HCT116 (cell line): ENCODE measurements around the gene DOCK1. TPM values are rescaled to one million over a fixed set of nuclear protein-coding genes. Genes with fewer than 3 reads are reported as not detected.

ENCODE experiments used
- ATAC-seq: fragments of 200-7000 bp; cut with Tn5 transposase; 2 replicates; pipeline ENCODE4 v1.9.1; 2020; ENCODE audit warnings: mild to moderate bottlenecking, moderate library complexity
- BruUV-seq: library from RNA; stranded (reverse); fragments of 400-500 nt; replicated peaks from 2 replicates; lab custom pipeline; 2021; lab: Mats Ljungman, UMichigan
- CTCF ChIA-PET: fragments of 300-600 bp; sonication (Branson Sonifier 250); formaldehyde crosslinking; loops from one replicate; lab custom pipeline; 2021; ENCODE audit warnings: antibody characterized with exemption; lab: Charles Lee
- POLR2A ChIA-PET: fragments of 300-600, 350-600 bp; sonication (Branson Sonifier 250); formaldehyde crosslinking; loops from one replicate; lab custom pipeline; 2021; ENCODE audit warnings: antibody characterized with exemption; lab: Charles Lee
- RAD21 ChIA-PET, 2 experiments: fragments of 300-600 bp; sonication (Branson Sonifier 250); formaldehyde crosslinking; loops; one replicate each; lab custom pipeline; 2023; ENCODE audit warnings: low total read pairs in 2 of 2; ENCODE audit not compliant: uncharacterized antibody in 2 of 2, unreplicated experiment in 2 of 2, low non-redundant PET in 1 of 2; lab: Charles Lee
- DNase-seq: peaks from one replicate; pipeline ENCODE4 v3.0.0-alpha.2; 2010; ENCODE audit warnings: low read depth, low spot score
- H2AFZ ChIP-seq: fragments of 200-600 bp; shearing (Covaris generic), sonication (generic); 2 replicates; pipeline ENCODE4 v1.6.1; 2017; ENCODE audit warnings: low read depth, mixed run types, mixed read lengths, antibody characterized with exemption, low read length; ENCODE audit not compliant: poor library complexity, severe bottlenecking
- H3K27ac ChIP-seq: 2 replicates; pipeline ENCODE4 v1.5.1; 2012; ENCODE audit warnings: low read depth, low read length
- H3K27me3 ChIP-seq: fragments of 200-600 bp; sonication (generic); 2 replicates; pipeline ENCODE4 v1.6.1; 2016; ENCODE audit warnings: mixed run types, low read length, mixed read lengths; ENCODE audit not compliant: insufficient read depth
- H3K36me3 ChIP-seq, 2 experiments: fragments of 200-500 bp in 1 of 2; fragments of 200-600 bp in 1 of 2; sonication (Bioruptor generic) in 1 of 2; sonication (generic) in 1 of 2; 2 replicates each; pipeline versions ENCODE4 v1.5.1 to v1.6.1; 2014 to 2016; ENCODE audit warnings: low read length in 2 of 2, inconsistent platforms in 1 of 2, mixed read lengths in 1 of 2, mixed run types in 1 of 2; ENCODE audit not compliant: insufficient read depth in 2 of 2, control insufficient read depth in 1 of 2
- H3K4me1 ChIP-seq, 2 experiments: fragments of 200-600 bp in 1 of 2; sonication (generic) in 1 of 2; 2 replicates each; pipeline versions ENCODE4 v1.5.1 to v1.6.1; 2012 to 2017; ENCODE audit warnings: low read length in 2 of 2, inconsistent platforms in 1 of 2, mild to moderate bottlenecking in 1 of 2, mixed read lengths in 1 of 2, mixed run types in 1 of 2, moderate library complexity in 1 of 2; ENCODE audit not compliant: insufficient read depth in 2 of 2, control insufficient read depth in 1 of 2
- H3K4me2 ChIP-seq: fragments of 200-600 bp; sonication (generic); 2 replicates; pipeline ENCODE4 v1.6.1; 2017; ENCODE audit warnings: mixed run types, low read length, mixed read lengths
- H3K4me3 ChIP-seq, 2 experiments: fragments of 200-600 bp in 1 of 2; sonication (generic) in 1 of 2; replicated peaks in 1 of 2; 2 replicates each; pipeline ENCODE4 v1.5.1; 2011 to 2016; ENCODE audit warnings: low read length in 2 of 2, control low read depth in 1 of 2, low read depth in 1 of 2, mild to moderate bottlenecking in 1 of 2, mixed read lengths in 1 of 2, mixed run types in 1 of 2
- H3K79me2 ChIP-seq: fragments of 200-600 bp; sonication (generic); 2 replicates; pipeline ENCODE4 v1.6.1; 2017; ENCODE audit warnings: mild to moderate bottlenecking, mixed run types, low read length, moderate library complexity, mixed read lengths; ENCODE audit not compliant: insufficient read depth
- H3K9ac ChIP-seq: fragments of 200-600 bp; sonication (generic); 2 replicates; pipeline ENCODE4 v1.6.1; 2016; ENCODE audit warnings: low read length, mixed read lengths
- H3K9me2 ChIP-seq: fragments of 200-600 bp; sonication (generic), shearing (Covaris generic); 2 replicates; pipeline ENCODE4 v1.6.1; 2017; ENCODE audit warnings: mixed run types, mild to moderate bottlenecking, moderate library complexity; ENCODE audit not compliant: insufficient read depth
- H3K9me3 ChIP-seq, 2 experiments: fragments of 200-500 bp in 1 of 2; fragments of 200-600 bp in 1 of 2; sonication (Bioruptor generic) in 1 of 2; sonication (generic) in 1 of 2; 2 replicates each; pipeline ENCODE4 v1.6.1; 2014 to 2017; ENCODE audit warnings: low read length in 2 of 2, mixed read lengths in 2 of 2, inconsistent platforms in 1 of 2, low read depth in 1 of 2, mild to moderate bottlenecking in 1 of 2, mixed run types in 1 of 2, moderate library complexity in 1 of 2; ENCODE audit not compliant: control insufficient read depth in 1 of 2, insufficient read depth in 1 of 2
- H4K20me1 ChIP-seq: fragments of 200-600 bp; sonication (generic), shearing (Covaris generic); 2 replicates; pipeline ENCODE4 v1.6.1; 2017; ENCODE audit warnings: mixed run types, mild to moderate bottlenecking, moderate library complexity; ENCODE audit not compliant: insufficient read depth
- ATF3 ChIP-seq: IDR thresholded peaks from 2 replicates; pipeline ENCODE4 v1.6.1; 2012
- CBX3 ChIP-seq: IDR thresholded peaks from 2 replicates; pipeline ENCODE4 v1.6.1; 2012; ENCODE audit warnings: low read depth
- CEBPB ChIP-seq: IDR thresholded peaks from 2 replicates; pipeline ENCODE4 v1.6.1; 2012; ENCODE audit warnings: low read depth
- CTCF ChIP-seq, 3 experiments: fragments of 200-600 bp in 1 of 3; sonication (generic) in 1 of 3; IDR thresholded peaks in 2 of 3; conservative IDR thresholded peaks in 1 of 3; 2 replicates each; pipeline ENCODE4 v1.5.1; 2012 to 2017; ENCODE audit warnings: low read depth in 2 of 3, low read length in 2 of 3, antibody characterized with exemption in 1 of 3, borderline replicate concordance in 1 of 3, control low read depth in 1 of 3, mild to moderate bottlenecking in 1 of 3, mixed read lengths in 1 of 3, mixed run types in 1 of 3, moderate library complexity in 1 of 3; ENCODE audit not compliant: insufficient read depth in 1 of 3
- EGR1 ChIP-seq: IDR thresholded peaks from 2 replicates; pipeline ENCODE4 v1.6.1; 2012; ENCODE audit warnings: low read depth
- ELF1 ChIP-seq: IDR thresholded peaks from 2 replicates; pipeline ENCODE4 v1.6.1; 2012; ENCODE audit warnings: low read depth, borderline replicate concordance
- EZH2 ChIP-seq: fragments of 200-600 bp; sonication (generic); IDR thresholded peaks from 2 replicates; pipeline ENCODE4 v1.6.1; 2017; ENCODE audit warnings: antibody characterized with exemption, mixed run types
- EZH2phosphoT487 ChIP-seq: fragments of 200-600 bp; IDR thresholded peaks from 2 replicates; pipeline ENCODE4 v1.6.1; 2018; ENCODE audit warnings: antibody characterized with exemption, borderline replicate concordance
- FOSL1 ChIP-seq: IDR thresholded peaks from 2 replicates; pipeline ENCODE4 v1.6.1; 2012; ENCODE audit warnings: low read depth
- JUND ChIP-seq: IDR thresholded peaks from 2 replicates; pipeline ENCODE4 v1.6.1; 2012
- MAX ChIP-seq: IDR thresholded peaks from 2 replicates; pipeline ENCODE4 v1.6.1; 2012
- POLR2A ChIP-seq: IDR thresholded peaks from 2 replicates; pipeline ENCODE4 v1.7.0; 2011; ENCODE audit warnings: borderline replicate concordance; ENCODE audit not compliant: insufficient read depth, insufficient read length; ENCODE audit errors: extremely low read depth
- POLR2AphosphoS5 ChIP-seq: IDR thresholded peaks from 2 replicates; pipeline ENCODE4 v1.6.1; 2011; ENCODE audit warnings: mild to moderate bottlenecking, low read depth, low read length, moderate library complexity
- SIN3A ChIP-seq: IDR thresholded peaks from 2 replicates; pipeline ENCODE4 v1.6.1; 2012; ENCODE audit warnings: low read depth
- SP1 ChIP-seq: IDR thresholded peaks from 2 replicates; pipeline ENCODE4 v1.6.1; 2012; ENCODE audit warnings: low read depth
- TCF7L2 ChIP-seq: IDR thresholded peaks from 2 replicates; pipeline ENCODE4 v1.7.0; 2011; ENCODE audit warnings: borderline replicate concordance, inconsistent platforms; ENCODE audit not compliant: insufficient read depth, insufficient read length; ENCODE audit errors: extremely low read depth
- YY1 ChIP-seq: IDR thresholded peaks from 2 replicates; pipeline ENCODE4 v1.6.1; 2011; ENCODE audit warnings: low read length, low read depth, moderate library complexity, mild to moderate bottlenecking; ENCODE audit not compliant: insufficient replicate concordance; ENCODE audit errors: extremely low read depth
- ZBTB33 ChIP-seq: IDR thresholded peaks from 2 replicates; pipeline ENCODE4 v1.6.1; 2011; ENCODE audit warnings: mild to moderate bottlenecking, low read length, moderate library complexity; ENCODE audit not compliant: insufficient replicate concordance; ENCODE audit errors: extremely low read depth
- ZFX ChIP-seq: fragments of 450-650 bp; IDR thresholded peaks from 2 replicates; pipeline ENCODE4 v1.6.1; 2017
- ZNF274 ChIP-seq: fragments of 200-500 bp; sonication (Bioruptor generic); IDR thresholded peaks from 2 replicates; pipeline ENCODE4 v1.6.1; 2014; ENCODE audit warnings: mild to moderate bottlenecking, low read depth, low read length, inconsistent platforms
- intact Hi-C: fragments of 100-400 bp; cut with micrococcal nuclease; formaldehyde crosslinking; loops from 2 replicates; pipeline ENCODE4 v1.10.0; 2022
- total RNA-seq: library from RNA; stranded (reverse); gene quantifications from one replicate; pipeline ENCODE4 v1.2.1, GENCODE V29; 2021; ENCODE audit not compliant: unreplicated experiment

Gene DOCK1
- total RNA-seq, 1 experiment from 2014 or later: 46.5 TPM

- Histone ChIP-seq H3K4me2 (peak overlapping the region; percentile 39), H3K9ac (no peak overlapping the region), H3K9me2 (no peaks in the 10 kb centered on the region), H3K36me3 (no peaks in the 10 kb centered on the region), H3K4me1 (peaks cover 24 to 48% of the 10 kb centered on the region in 2 experiments), H2AFZ (no peak overlapping the region), H4K20me1 (no peaks in the 10 kb centered on the region), H3K27me3 (no peaks in the 10 kb centered on the region), H3K27ac (no peak overlapping the region), H3K9me3 (0 out of 4 replicates have a peak, but pooled peaks cover 0 to 3% of the 10 kb centered on the region in 2 experiments), H3K79me2 (peaks cover 14% of the 10 kb centered on the region), H3K4me3 (no peak overlapping the region)
- ChIA-PET POLR2A (interaction anchor here (1.2 kb wide), 1 partner anchor 150 kb away, joined by 3 read pairs; no protein-coding TSS in a partner anchor), CTCF (no interaction called here), RAD21 (no interaction called here)
- DNase-seq (peak; percentile 69), ATAC-seq (peak; percentile 18)
- intact Hi-C loops: loop anchor here (10.0 kb wide), 1 partner anchor 243 kb away; no protein-coding TSS in a partner anchor
- no TSS peak for BruUV-seq
- TF ChIP-seq ZFX (no peak), ATF3 (no peak), POLR2A (no peak), ELF1 (no peak), FOSL1 (no peak), CTCF (IDR thresholded peaks at IDR 0.05 in 2 of 3, conservative IDR thresholded peaks at IDR 0.05 in 1 of 3; ENCODE audit: borderline replicate concordance in 1 of 3, insufficient read depth in 1 of 3, low read depth in 2 of 3, low read length in 2 of 3) (peak in 2 of 3 experiments; percentile 43 to 55; a peak in 4 of 6 replicates), EZH2 (no peak), SP1 (peak; percentile 26; the same call in 1 of the 2 replicates), EGR1 (peak; percentile 30; the same call in 1 of the 2 replicates), POLR2AphosphoS5 (peak; percentile 54; the same call in 1 of the 2 replicates), JUND (0 out of 2 replicates have a peak, but pooled peaks have one; percentile 29), CEBPB (no peak), MAX (peak; percentile 56), ZBTB33 (no peak), ZNF274 (no peak), CBX3 (peak; percentile 51; the same call in 1 of the 2 replicates), EZH2phosphoT487 (no peak), SIN3A (no peak), TCF7L2 (no peak), YY1 (no peak)
Observed at GRCh38 chr10:126902157-126902556, 3.1 kb upstream of the DOCK1 start.
